HG02870 (cell line): ENCODE data around the gene P2RY2.

Source experiments
- ATAC-seq: cut with Tn5 transposase; IDR thresholded peaks from one replicate; pipeline ENCODE4 v1.9.1; 2021; ENCODE audit warnings: mild to moderate bottlenecking, moderate library complexity; ENCODE audit not compliant: unreplicated experiment

The P2RY2 gene

GRCh38 chr11:73203790-73204189 lies 14.3 kb upstream of the P2RY2 start:
- no peak for ATAC-seq

- no peak for ATAC-seq
These were observed 13.4 kb upstream of the P2RY2 start for GRCh38 chr11:73204711-73205121.

- ATAC-seq = no peak
These were observed 12.3 kb upstream of the P2RY2 start for GRCh38 chr11:73205661-73206343.

- ATAC-seq = no peak
These were observed 11.3 kb upstream of the P2RY2 start for GRCh38 chr11:73206801-73207200.

- ATAC-seq = no peak
These were observed 8.2 kb upstream of the P2RY2 start for GRCh38 chr11:73209892-73210291.

- no peak for ATAC-seq
These were observed 7.0 kb upstream of the P2RY2 start for GRCh38 chr11:73210916-73211667.

- no peak for ATAC-seq
These were observed 4.6 kb upstream of the P2RY2 start for GRCh38 chr11:73213196-73214143.

GRCh38 chr11:73215191-73216134 lies 2.6 kb upstream of the P2RY2 start:
- ATAC-seq = no peak

GRCh38 chr11:73216465-73216864 lies 1.6 kb upstream of the P2RY2 start:
- ATAC-seq = no peak

- no peak for ATAC-seq
These were observed 811 bp upstream of the P2RY2 start for GRCh38 chr11:73217131-73217809.

- ATAC-seq = no peak
These were observed 323 bp upstream of the P2RY2 start for GRCh38 chr11:73217810-73218105.

- no peak for ATAC-seq
These were observed 742 bp downstream of the P2RY2 start for GRCh38 chr11:73218830-73219215.

- no peak for ATAC-seq
These were observed 1.6 kb downstream of the P2RY2 start for GRCh38 chr11:73219396-73220285.

GRCh38 chr11:73221451-73221850 lies 3.4 kb downstream of the P2RY2 start:
- ATAC-seq = no peak

- ATAC-seq = no peak
These were observed 3.9 kb downstream of the P2RY2 start for GRCh38 chr11:73221996-73222395.

GRCh38 chr11:73223998-73224730 lies 6.1 kb downstream of the P2RY2 start:
- ATAC-seq = no peak

GRCh38 chr11:73225001-73225686 lies 7.1 kb downstream of the P2RY2 start:
- ATAC-seq = no peak

GRCh38 chr11:73225851-73226250 lies 7.8 kb downstream of the P2RY2 start:
- ATAC-seq = no peak
